ENCODE data around the gene LDLRAD1. TPM values are rescaled to one million over a fixed set of nuclear protein-coding genes. Genes with fewer than 3 reads are reported as not detected.

LDLRAD1 gene
- total RNA-seq, 1 donor from 2014 or later = not detected

GRCh38 chr1:53992085-53992874, 25.7 kb downstream of the LDLRAD1 start:
- intact Hi-C loops (cut with DNase I) = no loop called here
- Histone ChIP-seq H3K27me3 (no peaks in the 10 kb centered on the region), H3K4me1 (no peaks in the 10 kb centered on the region), H3K27ac (no peak overlapping the region), H3K36me3 (no peaks in the 10 kb centered on the region), H3K9me3 (no peaks in the 10 kb centered on the region), H3K4me3 (no peak overlapping the region)
- DNase-seq (ENCODE audit: low spot score in 2 of 2) = no peak
- no peak for TF ChIP-seq CTCF (IDR thresholded peaks at IDR 0.05)

- H3K9me3 ChIP-seq = no peaks in the 10 kb centered on the region
- no peak for DNase-seq (ENCODE audit: low spot score in 2 of 2)
- H3K4me3 ChIP-seq = no peak overlapping the region
- no peaks in the 10 kb centered on the region for H3K4me1 ChIP-seq
- TF ChIP-seq CTCF (IDR thresholded peaks at IDR 0.05) = no peak
- no peaks in the 10 kb centered on the region for H3K27me3 ChIP-seq
- H3K36me3 ChIP-seq = no peaks in the 10 kb centered on the region
- no peak overlapping the region for H3K27ac ChIP-seq
- intact Hi-C loops (cut with DNase I) = no loop called here
These were observed 30.1 kb downstream of the LDLRAD1 start for GRCh38 chr1:53987880-53988279.

GRCh38 chr1:53986458-53986857, 31.5 kb downstream of the LDLRAD1 start:
- H3K4me1 ChIP-seq = no peaks in the 10 kb centered on the region
- intact Hi-C loops (cut with DNase I) = no loop called here
- no peak overlapping the region for H3K4me3 ChIP-seq
- TF ChIP-seq CTCF (IDR thresholded peaks at IDR 0.05) = no peak
- DNase-seq (ENCODE audit: low spot score in 2 of 2) = no peak
- no peaks in the 10 kb centered on the region for H3K27me3 ChIP-seq
- H3K9me3 ChIP-seq = no peaks in the 10 kb centered on the region
- H3K36me3 ChIP-seq = no peaks in the 10 kb centered on the region
- H3K27ac ChIP-seq = no peak overlapping the region

GRCh38 chr1:53984726-53985125, 33.3 kb downstream of the LDLRAD1 start:
- Histone ChIP-seq H3K4me1 (no peaks in the 10 kb centered on the region), H3K27me3 (no peaks in the 10 kb centered on the region), H3K4me3 (no peak overlapping the region), H3K27ac (no peak overlapping the region), H3K36me3 (no peaks in the 10 kb centered on the region), H3K9me3 (no peaks in the 10 kb centered on the region)
- no peak for TF ChIP-seq CTCF (IDR thresholded peaks at IDR 0.05)
- intact Hi-C loops (cut with DNase I) = no loop called here
- DNase-seq (ENCODE audit: low spot score in 2 of 2) = no peak

GRCh38 chr1:53982763-53983104, 35.3 kb downstream of the LDLRAD1 start:
- no peak for TF ChIP-seq CTCF (IDR thresholded peaks at IDR 0.05)
- H3K27ac ChIP-seq = no peak overlapping the region
- H3K4me3 ChIP-seq = peak overlapping the region; percentile 37 to 56
- no peaks in the 10 kb centered on the region for H3K36me3 ChIP-seq
- no peaks in the 10 kb centered on the region for H3K9me3 ChIP-seq
- DNase-seq (ENCODE audit: low spot score in 2 of 2) = no peak
- no peaks in the 10 kb centered on the region for H3K27me3 ChIP-seq
- intact Hi-C loops (cut with DNase I) = no loop called here
- no peaks in the 10 kb centered on the region for H3K4me1 ChIP-seq
